Panc1 (cell line): Measurements from ENCODE around the gene SMTNL1. TPM values are rescaled to one million over a fixed set of nuclear protein-coding genes. Genes with fewer than 3 reads are reported as not detected.

Experiments used
- ATAC-seq: fragments of 200-7000 bp; cut with Tn5 transposase; 2 replicates; pipeline ENCODE4 v1.9.1; 2020; ENCODE audit warnings: mild to moderate bottlenecking, moderate library complexity
- BruUV-seq: library from RNA; stranded (reverse); fragments of 400-500 nt; replicated peaks from 2 replicates; lab custom pipeline; 2021; lab: Mats Ljungman, UMichigan
- CTCF ChIA-PET: fragments of 300-600 bp; sonication (Branson Sonifier 250); formaldehyde crosslinking; loops from one replicate; lab custom pipeline; 2022; ENCODE audit warnings: antibody characterized with exemption; lab: Charles Lee
- POLR2A ChIA-PET: fragments of 300-600 bp; sonication (Branson Sonifier 250); formaldehyde crosslinking; loops from one replicate; lab custom pipeline; 2022; ENCODE audit warnings: antibody characterized with exemption; lab: Charles Lee
- DNase-seq: peaks from one replicate; pipeline ENCODE4 v3.0.0-alpha.2; 2010; ENCODE audit warnings: low read depth, low spot score
- H3K27ac ChIP-seq: 2 replicates; pipeline ENCODE4 v1.5.1; 2011; ENCODE audit warnings: mild to moderate bottlenecking, low read length, inconsistent platforms
- H3K27me3 ChIP-seq: fragments of 200-500 bp; sonication (Bioruptor generic); 2 replicates; pipeline ENCODE4 v1.6.0; 2014; ENCODE audit warnings: low read length, inconsistent platforms; ENCODE audit not compliant: control insufficient read depth, insufficient read depth
- H3K36me3 ChIP-seq: fragments of 200-500 bp; sonication (Bioruptor generic); 2 replicates; pipeline ENCODE4 v1.5.1; 2014; ENCODE audit warnings: inconsistent platforms, mild to moderate bottlenecking, low read length, moderate library complexity; ENCODE audit not compliant: control insufficient read depth, insufficient read depth
- H3K4me1 ChIP-seq: 2 replicates; pipeline ENCODE4 v1.5.1; 2011; ENCODE audit warnings: inconsistent platforms, mild to moderate bottlenecking, low read length, moderate library complexity; ENCODE audit not compliant: control insufficient read depth, insufficient read depth
- H3K4me3 ChIP-seq, 2 experiments: 2 replicates each; pipeline ENCODE4 v1.5.1; 2011 to 2012; ENCODE audit warnings: low read depth in 2 of 2, low read length in 2 of 2, mild to moderate bottlenecking in 2 of 2, inconsistent platforms in 1 of 2, moderate library complexity in 1 of 2
- H3K9me3 ChIP-seq: fragments of 200-500 bp; sonication (Bioruptor generic); 2 replicates; pipeline ENCODE4 v1.5.1; 2014; ENCODE audit warnings: low read depth, mild to moderate bottlenecking, inconsistent platforms, low read length, moderate library complexity; ENCODE audit not compliant: control insufficient read depth, insufficient read depth
- CTCF ChIP-seq: fragments of 450-650 bp; IDR thresholded peaks from 2 replicates; pipeline ENCODE4 v1.5.1; 2017; ENCODE audit warnings: mild to moderate bottlenecking
- POLR2AphosphoS5 ChIP-seq: IDR thresholded peaks from 2 replicates; pipeline ENCODE4 v1.6.1; 2012; ENCODE audit warnings: mild to moderate bottlenecking, low read depth, low read length, moderate library complexity
- REST ChIP-seq, 2 experiments: IDR thresholded peaks; 2 replicates each; pipeline ENCODE4 v1.6.1; 2011 to 2012; ENCODE audit warnings: low read depth in 2 of 2, control low read depth in 1 of 2, low read length in 1 of 2, mild to moderate bottlenecking in 1 of 2, moderate library complexity in 1 of 2; ENCODE audit not compliant: insufficient read depth in 1 of 2
- SIN3A ChIP-seq: IDR thresholded peaks from 2 replicates; pipeline ENCODE4 v1.6.1; 2012; ENCODE audit warnings: low read depth, mild to moderate bottlenecking, low read length, moderate library complexity, borderline replicate concordance; ENCODE audit not compliant: insufficient read depth
- TCF7L2 ChIP-seq: IDR thresholded peaks from 2 replicates; pipeline ENCODE4 v1.6.1; 2011; ENCODE audit warnings: mild to moderate bottlenecking, low read depth, low read length, inconsistent platforms
- in situ Hi-C: cut with HindIII; loops from 2 replicates; pipeline ENCODE4 v1.10.0; 2016; ENCODE audit warnings: low sequenced_read_pairs, low pct_unique_long_range_greater_than_20kb
- intact Hi-C: fragments of 100-400 bp; cut with micrococcal nuclease; formaldehyde crosslinking; loops from one replicate; pipeline ENCODE4 v1.10.0; 2022; ENCODE audit not compliant: unreplicated experiment
- total RNA-seq: library from RNA; stranded (reverse); gene quantifications from one replicate; pipeline ENCODE4 v1.2.1, GENCODE V29; 2021; ENCODE audit not compliant: unreplicated experiment

The SMTNL1 gene
- total RNA-seq, 1 experiment from 2014 or later = not detected

GRCh38 chr11:57516061-57516443 lies 21.3 kb upstream of the SMTNL1 start:
- no peak overlapping the region for H3K27ac ChIP-seq
- H3K27me3 ChIP-seq = peaks cover 3% of the 10 kb centered on the region; the same call in 1 of the 2 replicates
- intact Hi-C loops = no loop called here
- no peaks in the 10 kb centered on the region for H3K9me3 ChIP-seq
- POLR2A ChIA-PET = no interaction called here
- CTCF ChIA-PET = interaction anchor here (0.6 kb wide), 3 partner anchors 16 to 25 kb away, joined by 3 read pairs; no protein-coding TSS in a partner anchor
- H3K36me3 ChIP-seq = no peaks in the 10 kb centered on the region
- peak overlapping the region; percentile 50 to 70 for H3K4me3 ChIP-seq
- in situ Hi-C loops = no loop called here
- DNase-seq (no peak), ATAC-seq (no peak)
- TF ChIP-seq CTCF (no peak), POLR2AphosphoS5 (no peak), REST (IDR thresholded peaks at IDR 0.05; ENCODE audit: insufficient read depth in 1 of 2, low read depth in 2 of 2, low read length in 1 of 2) (no peak), SIN3A (no peak), TCF7L2 (no peak)
- no TSS peak for BruUV-seq
- H3K4me1 ChIP-seq = no peaks in the 10 kb centered on the region

- POLR2A ChIA-PET = no interaction called here
- in situ Hi-C loops (no loop called here), intact Hi-C loops (no loop called here)
- ATAC-seq = no peak
- no peak overlapping the region for H3K27ac ChIP-seq
- no peak overlapping the region for H3K4me3 ChIP-seq
- BruUV-seq = no TSS peak
- CTCF ChIA-PET = interaction anchor here (0.8 kb wide), 1 partner anchor 29 kb away, joined by 4 read pairs; no protein-coding TSS in a partner anchor
- TF ChIP-seq TCF7L2 (no peak), SIN3A (no peak), POLR2AphosphoS5 (no peak)
- no peaks in the 10 kb centered on the region for H3K9me3 ChIP-seq
- no peak for DNase-seq
- no peaks in the 10 kb centered on the region for H3K4me1 ChIP-seq
- no peaks in the 10 kb centered on the region for H3K36me3 ChIP-seq
- peaks cover under 1% of the 10 kb centered on the region; the same call in 1 of the 2 replicates for H3K27me3 ChIP-seq
Measured at GRCh38 chr11:57521116-57521515, 16.3 kb upstream of the SMTNL1 start.

- Histone ChIP-seq H3K9me3 (no peaks in the 10 kb centered on the region), H3K27me3 (no peaks in the 10 kb centered on the region), H3K36me3 (peaks cover 3% of the 10 kb centered on the region; the same call in 1 of the 2 replicates), H3K4me3 (no peak overlapping the region), H3K4me1 (no peaks in the 10 kb centered on the region; the same call in 1 of the 2 replicates), H3K27ac (no peak overlapping the region)
- no TSS peak for BruUV-seq
- POLR2A ChIA-PET = no interaction called here
- ATAC-seq = no peak
- CTCF ChIA-PET = interaction anchor here (1.6 kb wide), 1 partner anchor 30 kb away, joined by 8 read pairs; no protein-coding TSS in a partner anchor
- TF ChIP-seq REST (IDR thresholded peaks at IDR 0.05; ENCODE audit: insufficient read depth in 1 of 2, low read depth in 2 of 2, low read length in 1 of 2) = no peak
- TF ChIP-seq TCF7L2 = no peak
- TF ChIP-seq SIN3A = no peak
- no peak for TF ChIP-seq CTCF
- TF ChIP-seq POLR2AphosphoS5 = no peak
- in situ Hi-C loops = no loop called here
- DNase-seq = no peak
- intact Hi-C loops = loop anchor here (2.0 kb wide), 1 partner anchor 179 kb away; no protein-coding TSS in a partner anchor
Measured at GRCh38 chr11:57523419-57523818, 14.0 kb upstream of the SMTNL1 start.
